GM12874 (cell line): ENCODE results near the gene CLSTN2.

ENCODE experiments used
- TF ChIP-seq, protein P1 (sequence below): IDR thresholded peaks from 2 replicates; pipeline ENCODE4 v1.5.1; 2011; ENCODE audit warnings: low read depth, mild to moderate bottlenecking, control low read depth, low read length, moderate library complexity; ENCODE audit not compliant: insufficient read depth

CLSTN2 gene

DNA sequence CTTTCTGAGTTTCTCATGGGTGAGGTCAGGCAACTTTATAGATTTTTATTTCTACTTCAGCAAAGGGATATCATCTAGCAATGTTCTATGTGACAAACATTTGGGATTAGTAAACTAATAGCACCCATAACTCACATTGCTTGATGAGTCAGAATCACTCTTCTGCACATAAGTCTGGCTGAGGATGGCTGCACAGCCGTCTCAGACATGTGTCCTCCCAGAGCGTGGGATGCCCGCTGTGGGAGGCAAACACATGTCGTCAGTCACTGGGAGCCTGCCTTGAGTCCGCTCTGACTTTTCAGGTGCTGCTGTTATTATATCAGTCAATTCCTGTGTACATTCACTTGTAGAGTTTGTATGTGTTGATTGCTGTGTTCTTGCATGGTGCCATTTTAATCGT is 512.2 kb downstream of the CLSTN2 start:
- TF ChIP-seq, protein P1, sequence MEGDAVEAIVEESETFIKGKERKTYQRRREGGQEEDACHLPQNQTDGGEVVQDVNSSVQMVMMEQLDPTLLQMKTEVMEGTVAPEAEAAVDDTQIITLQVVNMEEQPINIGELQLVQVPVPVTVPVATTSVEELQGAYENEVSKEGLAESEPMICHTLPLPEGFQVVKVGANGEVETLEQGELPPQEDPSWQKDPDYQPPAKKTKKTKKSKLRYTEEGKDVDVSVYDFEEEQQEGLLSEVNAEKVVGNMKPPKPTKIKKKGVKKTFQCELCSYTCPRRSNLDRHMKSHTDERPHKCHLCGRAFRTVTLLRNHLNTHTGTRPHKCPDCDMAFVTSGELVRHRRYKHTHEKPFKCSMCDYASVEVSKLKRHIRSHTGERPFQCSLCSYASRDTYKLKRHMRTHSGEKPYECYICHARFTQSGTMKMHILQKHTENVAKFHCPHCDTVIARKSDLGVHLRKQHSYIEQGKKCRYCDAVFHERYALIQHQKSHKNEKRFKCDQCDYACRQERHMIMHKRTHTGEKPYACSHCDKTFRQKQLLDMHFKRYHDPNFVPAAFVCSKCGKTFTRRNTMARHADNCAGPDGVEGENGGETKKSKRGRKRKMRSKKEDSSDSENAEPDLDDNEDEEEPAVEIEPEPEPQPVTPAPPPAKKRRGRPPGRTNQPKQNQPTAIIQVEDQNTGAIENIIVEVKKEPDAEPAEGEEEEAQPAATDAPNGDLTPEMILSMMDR = no peak

DNA sequence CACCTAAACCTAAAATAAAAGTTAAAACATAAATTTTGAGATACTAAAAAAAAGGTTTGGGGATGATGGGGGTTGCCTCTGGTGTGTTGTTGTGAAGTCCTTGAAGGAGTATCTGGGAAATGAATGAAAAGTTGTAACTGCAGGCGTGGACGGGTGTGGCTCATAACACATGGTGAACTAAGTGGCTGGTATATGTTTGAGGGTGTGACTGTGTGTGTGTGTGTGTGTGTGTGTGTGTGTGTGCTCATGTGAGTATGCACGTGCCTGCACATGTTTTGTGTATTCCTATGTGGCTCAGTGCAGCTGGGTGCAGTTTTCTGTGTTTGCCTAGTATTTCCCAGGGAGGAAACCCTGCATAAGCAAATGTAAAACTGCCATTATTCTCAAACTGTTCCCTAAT is 513.0 kb downstream of the CLSTN2 start:
- TF ChIP-seq, protein P1 = no peak

DNA sequence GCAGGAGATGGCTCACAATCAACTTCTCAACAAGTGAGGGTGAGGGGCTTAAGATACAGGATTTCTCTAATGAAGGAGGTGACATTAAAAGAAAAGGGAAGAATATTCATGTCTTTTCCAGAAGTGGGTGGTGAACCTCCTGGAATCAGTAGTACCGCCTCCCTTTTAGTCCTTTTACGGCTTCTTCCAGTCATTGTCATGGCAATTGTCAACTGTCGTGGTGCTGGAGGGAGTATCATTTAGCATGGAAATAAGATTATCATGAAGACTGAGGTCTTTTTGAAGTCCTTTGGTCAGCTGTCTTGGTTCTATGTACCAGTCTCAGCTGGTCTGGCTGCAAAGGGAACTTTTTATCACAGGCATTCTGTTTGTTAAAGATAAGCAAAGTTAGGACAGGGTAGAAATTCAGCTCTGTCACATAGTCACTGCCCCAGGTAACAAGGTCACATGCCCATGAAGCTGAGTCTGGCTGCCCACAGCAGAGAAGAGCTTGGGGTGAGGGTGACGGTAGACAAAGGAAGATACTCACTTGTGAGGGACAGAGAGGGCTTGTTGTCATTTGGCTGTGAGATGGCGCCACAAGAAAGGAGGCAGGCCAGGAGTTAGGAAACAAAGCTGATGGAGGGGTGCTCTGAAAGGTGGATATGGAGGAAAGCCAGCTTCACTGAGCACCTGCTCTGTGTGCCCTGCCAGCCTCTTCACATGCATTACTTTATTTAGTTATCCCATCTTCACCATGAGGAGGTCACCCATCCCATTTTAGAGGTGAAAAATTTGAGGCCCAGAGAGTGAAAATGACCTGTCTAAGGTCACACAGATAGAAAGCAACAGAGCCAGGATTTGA is 514.6 kb downstream of the CLSTN2 start:
- TF ChIP-seq, protein P1 = no peak

DNA sequence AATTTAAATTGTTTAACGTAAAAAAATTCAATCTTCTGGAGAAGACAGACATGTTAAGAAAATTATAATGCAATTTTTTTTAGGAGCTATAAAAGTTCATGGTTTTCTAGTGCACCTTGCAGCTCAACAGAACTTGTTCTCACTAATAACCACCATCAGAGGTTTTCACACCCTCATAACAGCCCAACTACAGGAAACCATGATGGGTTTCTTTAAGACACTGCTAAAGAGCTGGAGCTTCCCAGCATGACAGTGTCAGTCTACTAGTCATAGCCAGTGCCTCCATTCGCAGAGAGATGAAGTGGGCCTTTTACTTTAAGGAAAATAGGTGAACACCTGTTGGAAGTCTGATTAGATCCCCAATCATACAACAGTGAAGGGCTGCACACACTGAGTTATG is 518.8 kb downstream of the CLSTN2 start:
- TF ChIP-seq, protein P1 = no peak

DNA sequence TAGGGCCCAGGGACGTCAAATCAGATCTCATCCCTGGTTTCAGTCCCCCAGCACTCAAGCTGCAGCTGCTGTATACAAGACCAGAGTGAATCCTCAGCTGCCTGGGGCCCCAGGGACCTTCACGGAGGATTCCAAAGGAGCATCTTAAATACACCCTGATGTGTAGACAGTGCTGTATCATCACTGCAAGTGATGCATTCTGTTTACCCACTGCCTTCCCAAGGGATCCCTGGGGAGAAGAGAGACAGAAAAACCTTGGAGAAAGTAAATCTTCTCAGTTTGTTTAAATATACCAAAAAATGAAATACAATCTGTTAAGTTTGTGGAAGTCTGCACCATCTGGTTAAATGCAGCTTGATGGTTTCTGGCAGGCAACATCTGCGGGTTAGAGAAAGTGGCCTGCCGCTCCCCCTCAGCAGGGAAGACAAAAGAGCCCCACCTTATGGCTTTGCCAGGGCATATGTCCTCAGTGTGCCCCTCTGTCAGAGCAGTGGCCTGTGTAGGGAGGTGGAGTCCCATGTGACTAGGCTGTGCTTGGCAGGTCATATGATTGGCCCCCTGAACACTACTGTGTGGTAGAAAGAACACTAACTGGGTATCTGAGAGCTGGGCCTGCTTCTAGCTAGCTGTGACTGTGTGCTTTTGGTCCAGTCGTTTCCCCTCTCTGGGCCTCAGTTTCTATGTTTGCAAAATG is 520.7 kb downstream of the CLSTN2 start:
- TF ChIP-seq, protein P1 = no peak

DNA sequence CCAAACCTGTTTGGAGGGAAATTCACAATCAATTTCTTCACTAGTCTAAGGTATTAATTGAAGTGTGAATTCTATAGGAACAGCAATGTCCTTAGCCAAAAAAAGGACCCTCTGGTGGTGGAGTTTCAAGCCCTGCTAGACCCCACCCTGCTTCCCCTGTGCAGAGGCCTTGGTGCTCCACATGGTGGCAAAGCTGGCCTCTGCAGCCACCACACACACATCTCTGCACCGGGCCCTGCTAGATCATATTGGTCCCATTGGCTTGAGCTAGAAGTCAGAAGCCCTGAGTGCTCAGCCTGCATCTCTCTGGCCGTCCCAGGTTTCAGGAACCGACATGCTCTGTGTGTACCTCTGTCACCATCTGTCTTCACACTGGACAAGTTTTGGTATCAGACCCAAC is 522.0 kb downstream of the CLSTN2 start:
- TF ChIP-seq, protein P1 = no peak

DNA sequence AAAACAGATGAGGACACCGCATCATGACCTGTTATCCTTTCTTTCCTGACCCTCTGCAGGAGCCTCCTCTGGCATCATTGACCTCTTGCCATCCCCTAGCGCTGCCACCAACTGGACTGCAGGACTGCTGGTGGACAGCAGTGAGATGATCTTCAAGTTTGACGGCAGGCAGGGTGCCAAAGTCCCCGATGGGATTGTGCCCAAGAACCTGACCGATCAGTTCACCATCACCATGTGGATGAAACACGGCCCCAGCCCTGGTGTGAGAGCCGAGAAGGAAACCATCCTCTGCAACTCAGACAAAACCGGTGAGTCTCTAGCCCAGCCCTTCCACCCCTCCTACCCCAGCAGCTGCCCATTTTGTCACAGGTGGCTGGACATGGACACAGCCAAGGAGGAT is 524.5 kb downstream of the CLSTN2 start:
- TF ChIP-seq, protein P1 = no peak
